Neural cell (in vitro differentiated cells): ENCODE measurements around the gene SLC6A11. TPM values are rescaled to one million over a fixed set of nuclear protein-coding genes. Genes with fewer than 3 reads are reported as not detected.

Experiments
- H2AFZ ChIP-seq: fragments of 200-600, 300-800 bp; sonication (generic), shearing (Covaris generic); 2 replicates; pipeline ENCODE4 v1.6.0; 2014; ENCODE audit warnings: low read depth, mild to moderate bottlenecking, antibody characterized with exemption, low read length, moderate library complexity
- H3F3A ChIP-seq: fragments of 200-600 bp; shearing (Covaris generic); 2 replicates; pipeline ENCODE4 v1.6.1; 2016; ENCODE audit warnings: mild to moderate bottlenecking, moderate library complexity, mixed read lengths, antibody characterized with exemption, low read length; ENCODE audit not compliant: insufficient read depth, poor library complexity, severe bottlenecking
- H3K27ac ChIP-seq: fragments of 200-600, 300-800 bp; sonication (generic), shearing (Covaris generic); 2 replicates; pipeline ENCODE4 v1.5.1; 2014; ENCODE audit warnings: mild to moderate bottlenecking, low read length, moderate library complexity
- H3K27me3 ChIP-seq: fragments of 300-800, 200-600 bp; sonication (generic), shearing (Covaris generic); 2 replicates; pipeline ENCODE4 v1.6.0; 2014; ENCODE audit warnings: mild to moderate bottlenecking, low read depth, low read length, moderate library complexity; ENCODE audit not compliant: insufficient read depth
- H3K36me3 ChIP-seq: fragments of 300-800, 200-600 bp; sonication (generic), shearing (Covaris generic); 2 replicates; pipeline ENCODE4 v1.5.1; 2014; ENCODE audit warnings: mild to moderate bottlenecking, antibody characterized with exemption, low read length, moderate library complexity; ENCODE audit not compliant: insufficient read depth
- H3K4me2 ChIP-seq: fragments of 300-800, 200-600 bp; sonication (generic), shearing (Covaris generic); 2 replicates; pipeline ENCODE4 v1.6.0; 2014; ENCODE audit warnings: mild to moderate bottlenecking, low read length
- H3K4me3 ChIP-seq: fragments of 300-800, 200-600 bp; sonication (generic), shearing (Covaris generic); 2 replicates; pipeline ENCODE4 v1.5.1; 2014; ENCODE audit warnings: mild to moderate bottlenecking, low read length, moderate library complexity
- H3K79me2 ChIP-seq: fragments of 200-600 bp; shearing (Covaris generic); replicated peaks from 2 replicates; pipeline ENCODE4 v1.6.0; 2014; ENCODE audit warnings: mild to moderate bottlenecking, low read length, moderate library complexity; ENCODE audit not compliant: insufficient read depth
- H3K9ac ChIP-seq: fragments of 300-800, 200-600 bp; sonication (generic), shearing (Covaris generic); 2 replicates; pipeline ENCODE4 v1.6.1; 2016; ENCODE audit warnings: mild to moderate bottlenecking, low read length, mixed read lengths
- H3K9me2 ChIP-seq: fragments of 200-600 bp; shearing (Covaris generic); 2 replicates; pipeline ENCODE4 v1.6.1; 2016; ENCODE audit warnings: mild to moderate bottlenecking, low read length, mixed read lengths; ENCODE audit not compliant: insufficient read depth
- H3K9me3 ChIP-seq: fragments of 200-600, 300-800 bp; sonication (generic), shearing (Covaris generic); 2 replicates; pipeline ENCODE4 v1.6.1; 2016; ENCODE audit warnings: mild to moderate bottlenecking, mixed run types, low read length, moderate library complexity, mixed read lengths
- H4K20me1 ChIP-seq: fragments of 200-600 bp; shearing (Covaris generic); 2 replicates; pipeline ENCODE4 v1.6.1; 2016; ENCODE audit warnings: mild to moderate bottlenecking, mixed run types; ENCODE audit not compliant: insufficient read depth
- EP300 ChIP-seq: fragments of 450-650 bp; conservative IDR thresholded peaks from 2 replicates; pipeline ENCODE4 v1.6.1; 2014; ENCODE audit warnings: antibody characterized with exemption, mild to moderate bottlenecking, moderate library complexity; ENCODE audit not compliant: poor library complexity, severe bottlenecking
- EZH2 ChIP-seq: fragments of 200-600, 300-800 bp; shearing (Covaris generic), sonication (generic); IDR thresholded peaks from 2 replicates; pipeline ENCODE4 v1.6.1; 2014; ENCODE audit warnings: antibody characterized with exemption, low read length, borderline replicate concordance, mild to moderate bottlenecking; ENCODE audit not compliant: insufficient read depth, poor library complexity, severe bottlenecking
- MXI1 ChIP-seq: fragments of 450-650 bp; conservative IDR thresholded peaks from 2 replicates; pipeline ENCODE4 v1.6.1; 2014; ENCODE audit warnings: antibody characterized with exemption, mild to moderate bottlenecking; ENCODE audit not compliant: poor library complexity, severe bottlenecking
- POLR2AphosphoS5 ChIP-seq: IDR thresholded peaks from 2 replicates; pipeline ENCODE4 v1.6.1; 2012
- RAD21 ChIP-seq: fragments of 450-650 bp; conservative IDR thresholded peaks from 2 replicates; pipeline ENCODE4 v1.6.1; 2014; ENCODE audit warnings: antibody characterized with exemption, mild to moderate bottlenecking, moderate library complexity
- SMC3 ChIP-seq: fragments of 450-650 bp; conservative IDR thresholded peaks from 2 replicates; pipeline ENCODE4 v1.6.1; 2014; ENCODE audit warnings: antibody characterized with exemption, mild to moderate bottlenecking, moderate library complexity; ENCODE audit not compliant: poor library complexity
- TAF1 ChIP-seq: IDR thresholded peaks from 2 replicates; pipeline ENCODE4 v1.6.1; 2012; ENCODE audit warnings: low read depth
- polyA plus RNA-seq: library from polyadenylated mRNA; depleted of rRNA; stranded (reverse); fragments of >200 nt; gene quantifications from 2 replicates; pipeline ENCODE4 v1.2.3, GENCODE V29; 2014
- TF ChIP-seq, protein P1 (sequence below): fragments of 450-650 bp; IDR thresholded peaks from 2 replicates; pipeline ENCODE4 v1.5.1; 2014; ENCODE audit warnings: antibody characterized with exemption, mild to moderate bottlenecking, moderate library complexity; ENCODE audit not compliant: poor library complexity, severe bottlenecking
- TF ChIP-seq, protein P2 (sequence below): IDR thresholded peaks from 2 replicates; pipeline ENCODE4 v1.6.1; 2012; ENCODE audit warnings: borderline replicate concordance

The SLC6A11 gene
- polyA plus RNA-seq, 1 donor from 2014 or later: 4.2 TPM

DNA sequence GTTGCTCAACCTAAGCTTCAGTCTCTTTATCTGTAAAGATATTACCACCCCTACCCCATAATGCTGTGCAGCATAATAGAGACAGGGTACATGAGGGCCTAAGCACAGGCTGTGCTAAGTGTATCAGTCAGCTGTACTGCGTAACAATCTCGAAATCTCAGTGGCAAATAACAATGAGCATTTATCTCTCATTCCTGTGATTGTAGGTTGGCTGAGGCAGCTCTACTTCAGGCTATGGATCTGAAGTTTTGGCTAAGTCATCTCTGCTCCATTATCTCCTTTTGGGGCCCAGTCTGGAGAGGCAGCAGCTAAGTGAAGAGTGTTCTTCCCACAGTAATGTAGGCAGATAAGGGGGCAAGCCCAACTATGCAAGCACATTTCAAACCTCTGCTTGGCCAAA lies 7.1 kb upstream of the SLC6A11 start:
- Histone ChIP-seq H3K27ac (no peak overlapping the region), H3K27me3 (peaks cover 10% of the 10 kb centered on the region), H3K36me3 (no peaks in the 10 kb centered on the region), H3F3A (no peaks in the 10 kb centered on the region), H3K4me3 (no peak overlapping the region), H4K20me1 (no peaks in the 10 kb centered on the region), H2AFZ (no peak overlapping the region), H3K4me2 (no peak overlapping the region), H3K79me2 (no peaks in the 10 kb centered on the region), H3K9me2 (no peaks in the 10 kb centered on the region), H3K9ac (no peak overlapping the region), H3K9me3 (no peaks in the 10 kb centered on the region)
- TF ChIP-seq SMC3: no peak
- no peak for TF ChIP-seq POLR2AphosphoS5
- no peak for TF ChIP-seq EP300
- no peak for TF ChIP-seq RAD21
- TF ChIP-seq, protein P1, sequence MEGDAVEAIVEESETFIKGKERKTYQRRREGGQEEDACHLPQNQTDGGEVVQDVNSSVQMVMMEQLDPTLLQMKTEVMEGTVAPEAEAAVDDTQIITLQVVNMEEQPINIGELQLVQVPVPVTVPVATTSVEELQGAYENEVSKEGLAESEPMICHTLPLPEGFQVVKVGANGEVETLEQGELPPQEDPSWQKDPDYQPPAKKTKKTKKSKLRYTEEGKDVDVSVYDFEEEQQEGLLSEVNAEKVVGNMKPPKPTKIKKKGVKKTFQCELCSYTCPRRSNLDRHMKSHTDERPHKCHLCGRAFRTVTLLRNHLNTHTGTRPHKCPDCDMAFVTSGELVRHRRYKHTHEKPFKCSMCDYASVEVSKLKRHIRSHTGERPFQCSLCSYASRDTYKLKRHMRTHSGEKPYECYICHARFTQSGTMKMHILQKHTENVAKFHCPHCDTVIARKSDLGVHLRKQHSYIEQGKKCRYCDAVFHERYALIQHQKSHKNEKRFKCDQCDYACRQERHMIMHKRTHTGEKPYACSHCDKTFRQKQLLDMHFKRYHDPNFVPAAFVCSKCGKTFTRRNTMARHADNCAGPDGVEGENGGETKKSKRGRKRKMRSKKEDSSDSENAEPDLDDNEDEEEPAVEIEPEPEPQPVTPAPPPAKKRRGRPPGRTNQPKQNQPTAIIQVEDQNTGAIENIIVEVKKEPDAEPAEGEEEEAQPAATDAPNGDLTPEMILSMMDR: no peak
- TF ChIP-seq TAF1: no peak
- TF ChIP-seq, protein P2, sequence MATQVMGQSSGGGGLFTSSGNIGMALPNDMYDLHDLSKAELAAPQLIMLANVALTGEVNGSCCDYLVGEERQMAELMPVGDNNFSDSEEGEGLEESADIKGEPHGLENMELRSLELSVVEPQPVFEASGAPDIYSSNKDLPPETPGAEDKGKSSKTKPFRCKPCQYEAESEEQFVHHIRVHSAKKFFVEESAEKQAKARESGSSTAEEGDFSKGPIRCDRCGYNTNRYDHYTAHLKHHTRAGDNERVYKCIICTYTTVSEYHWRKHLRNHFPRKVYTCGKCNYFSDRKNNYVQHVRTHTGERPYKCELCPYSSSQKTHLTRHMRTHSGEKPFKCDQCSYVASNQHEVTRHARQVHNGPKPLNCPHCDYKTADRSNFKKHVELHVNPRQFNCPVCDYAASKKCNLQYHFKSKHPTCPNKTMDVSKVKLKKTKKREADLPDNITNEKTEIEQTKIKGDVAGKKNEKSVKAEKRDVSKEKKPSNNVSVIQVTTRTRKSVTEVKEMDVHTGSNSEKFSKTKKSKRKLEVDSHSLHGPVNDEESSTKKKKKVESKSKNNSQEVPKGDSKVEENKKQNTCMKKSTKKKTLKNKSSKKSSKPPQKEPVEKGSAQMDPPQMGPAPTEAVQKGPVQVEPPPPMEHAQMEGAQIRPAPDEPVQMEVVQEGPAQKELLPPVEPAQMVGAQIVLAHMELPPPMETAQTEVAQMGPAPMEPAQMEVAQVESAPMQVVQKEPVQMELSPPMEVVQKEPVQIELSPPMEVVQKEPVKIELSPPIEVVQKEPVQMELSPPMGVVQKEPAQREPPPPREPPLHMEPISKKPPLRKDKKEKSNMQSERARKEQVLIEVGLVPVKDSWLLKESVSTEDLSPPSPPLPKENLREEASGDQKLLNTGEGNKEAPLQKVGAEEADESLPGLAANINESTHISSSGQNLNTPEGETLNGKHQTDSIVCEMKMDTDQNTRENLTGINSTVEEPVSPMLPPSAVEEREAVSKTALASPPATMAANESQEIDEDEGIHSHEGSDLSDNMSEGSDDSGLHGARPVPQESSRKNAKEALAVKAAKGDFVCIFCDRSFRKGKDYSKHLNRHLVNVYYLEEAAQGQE: no peak
- no peak for TF ChIP-seq MXI1
- TF ChIP-seq EZH2: no peak

DNA sequence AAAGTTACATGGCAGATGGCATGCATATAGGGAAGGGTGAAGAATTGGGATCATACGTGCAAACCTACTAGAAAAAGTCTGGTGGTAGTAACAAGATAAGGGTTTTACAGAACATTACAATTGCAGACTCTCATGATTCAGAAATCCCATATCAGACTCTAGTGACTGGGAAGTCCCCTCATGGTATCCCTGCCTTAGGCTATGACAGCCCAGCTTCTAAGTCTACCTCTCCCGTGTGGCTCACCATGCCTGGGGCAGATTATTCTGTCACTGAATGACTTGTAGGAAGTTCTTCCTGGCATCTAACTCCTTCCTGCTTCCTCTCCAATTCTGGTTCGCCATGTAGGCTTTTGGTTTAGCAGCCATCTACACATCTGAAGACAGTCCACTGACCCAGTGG lies 5.7 kb upstream of the SLC6A11 start:
- Histone ChIP-seq H3K79me2 (no peaks in the 10 kb centered on the region), H3K9ac (no peak overlapping the region), H3K9me3 (no peaks in the 10 kb centered on the region), H3K9me2 (no peaks in the 10 kb centered on the region), H4K20me1 (no peaks in the 10 kb centered on the region), H3K4me3 (no peak overlapping the region), H2AFZ (no peak overlapping the region), H3K4me2 (no peak overlapping the region), H3F3A (no peaks in the 10 kb centered on the region), H3K27me3 (peaks cover 11% of the 10 kb centered on the region), H3K36me3 (no peaks in the 10 kb centered on the region), H3K27ac (no peak overlapping the region)
- TF ChIP-seq EP300 (no peak), RAD21 (no peak), POLR2AphosphoS5 (no peak), TAF1 (no peak), EZH2 (no peak), SMC3 (no peak), MXI1 (no peak)
- TF ChIP-seq, protein P2: no peak
- TF ChIP-seq, protein P1: no peak
